WTC11 (cell line): ENCODE results near the gene NUB1. TPM values are rescaled to one million over a fixed set of nuclear protein-coding genes. Genes with fewer than 3 reads are reported as not detected.
A peak's percentile ranks its signal among the peaks of the same experiment; 100 is the strongest.

Experiments
- ATAC-seq: fragments of 200-7000 bp; cut with Tn5 transposase; 2 replicates; pipeline ENCODE4 v1.10.0; 2021; ENCODE audit warnings: mild to moderate bottlenecking, moderate library complexity
- CTCF ChIA-PET: fragments of 300-600 bp; sonication (Branson Sonifier 250); formaldehyde crosslinking; loops from one replicate; lab custom pipeline; 2021; ENCODE audit warnings: antibody characterized with exemption; lab: Charles Lee
- POLR2A ChIA-PET: fragments of 350-600 bp; sonication (Branson Sonifier 250); formaldehyde crosslinking; loops from one replicate; lab custom pipeline; 2021; ENCODE audit warnings: antibody characterized with exemption; lab: Charles Lee
- DNase-seq: peaks from one replicate; pipeline ENCODE4 v3.0.0; 2021; ENCODE audit warnings: low spot score
- H3K27ac Mint-ChIP-seq: 2 replicates; pipeline ENCODE4 v1.8.0; 2021; ENCODE audit warnings: mixed read lengths
- H3K27me3 Mint-ChIP-seq: 2 replicates; pipeline ENCODE4 v1.8.0; 2021; ENCODE audit warnings: low read depth, mild to moderate bottlenecking, moderate library complexity, mixed read lengths
- H3K36me3 Mint-ChIP-seq: 2 replicates; pipeline ENCODE4 v1.8.0; 2021; ENCODE audit warnings: mixed read lengths
- H3K4me1 Mint-ChIP-seq: 2 replicates; pipeline ENCODE4 v1.8.0; 2022; ENCODE audit warnings: mixed read lengths
- H3K4me3 Mint-ChIP-seq: 2 replicates; pipeline ENCODE4 v1.8.0; 2021; ENCODE audit warnings: mild to moderate bottlenecking, moderate library complexity, mixed read lengths
- H3K9me3 Mint-ChIP-seq: 2 replicates; pipeline ENCODE4 v1.8.0; 2021; ENCODE audit warnings: mixed read lengths
- CREB1 ChIP-seq: sonication (generic); formaldehyde crosslinking; IDR thresholded peaks from 2 replicates; pipeline ENCODE4 v1.8.0; 2023; ENCODE audit warnings: mild to moderate bottlenecking, missing genetic modification reagents
- CREM ChIP-seq: sonication (generic); formaldehyde crosslinking; IDR thresholded peaks from 2 replicates; pipeline ENCODE4 v1.8.1; 2022; ENCODE audit warnings: mild to moderate bottlenecking, missing genetic modification reagents, moderate library complexity
- E2F5 ChIP-seq: sonication (generic); formaldehyde crosslinking; IDR thresholded peaks from 2 replicates; pipeline ENCODE4 v1.8.1; 2022; ENCODE audit warnings: mild to moderate bottlenecking, moderate library complexity, missing genetic modification reagents
- ESRRA ChIP-seq: sonication (generic); formaldehyde crosslinking; IDR thresholded peaks from 2 replicates; pipeline ENCODE4 v1.8.1; 2022; ENCODE audit warnings: mild to moderate bottlenecking, missing genetic modification reagents, borderline replicate concordance
- FOXP1 ChIP-seq: sonication (generic); formaldehyde crosslinking; IDR thresholded peaks from 2 replicates; pipeline ENCODE4 v1.8.0; 2022; ENCODE audit warnings: missing genetic modification reagents, mild to moderate bottlenecking, moderate library complexity, borderline replicate concordance
- GTF2I ChIP-seq: fragments of 250-450 bp; sonication (Bioruptor Pico); conservative IDR thresholded peaks from 2 replicates; pipeline ENCODE4 v1.4.0; 2021; ENCODE audit warnings: mild to moderate bottlenecking
- HMGXB4 ChIP-seq: sonication (generic); formaldehyde crosslinking; IDR thresholded peaks from 2 replicates; pipeline ENCODE4 v1.8.1; 2023; ENCODE audit warnings: mild to moderate bottlenecking, moderate library complexity, missing genetic modification reagents
- JAZF1 ChIP-seq: fragments of 250-450 bp; sonication (Bioruptor Pico); IDR thresholded peaks from 2 replicates; pipeline ENCODE4 v1.9.0; 2021; ENCODE audit warnings: moderate library complexity, mild to moderate bottlenecking, inconsistent platforms
- MLX ChIP-seq: sonication (generic); formaldehyde crosslinking; IDR thresholded peaks from 2 replicates; pipeline ENCODE4 v1.8.1; 2023; ENCODE audit warnings: mild to moderate bottlenecking, missing genetic modification reagents, moderate library complexity
- MXD4 ChIP-seq: fragments of 250-450 bp; sonication (Bioruptor Pico); IDR thresholded peaks from 2 replicates; pipeline ENCODE4 v1.8.0; 2021; ENCODE audit warnings: mild to moderate bottlenecking, moderate library complexity, borderline replicate concordance
- MYBL2 ChIP-seq: sonication (generic); formaldehyde crosslinking; IDR thresholded peaks from 2 replicates; pipeline ENCODE4 v1.8.1; 2023; ENCODE audit warnings: mild to moderate bottlenecking, moderate library complexity, missing genetic modification reagents
- NFE2L1 ChIP-seq: sonication (generic); formaldehyde crosslinking; IDR thresholded peaks from 2 replicates; pipeline ENCODE4 v1.8.1; 2023; ENCODE audit warnings: missing genetic modification reagents
- NR2C2 ChIP-seq: sonication (generic); formaldehyde crosslinking; IDR thresholded peaks from 2 replicates; pipeline ENCODE4 v1.8.0; 2022; ENCODE audit warnings: mild to moderate bottlenecking, missing genetic modification reagents
- NR3C1 ChIP-seq: sonication (generic); formaldehyde crosslinking; conservative IDR thresholded peaks from 2 replicates; pipeline ENCODE4 v1.8.1; 2023; ENCODE audit warnings: low read depth, mild to moderate bottlenecking, missing genetic modification reagents
- OVOL2 ChIP-seq: fragments of 250-450 bp; sonication (Bioruptor Pico); IDR thresholded peaks from 2 replicates; pipeline ENCODE4 v1.9.0; 2021; ENCODE audit warnings: mild to moderate bottlenecking, borderline replicate concordance
- RELA ChIP-seq: sonication (generic); formaldehyde crosslinking; IDR thresholded peaks from 2 replicates; pipeline ENCODE4 v1.8.1; 2022; ENCODE audit warnings: missing genetic modification reagents, mild to moderate bottlenecking, borderline replicate concordance
- SOX15 ChIP-seq: fragments of 250-450 bp; sonication (Bioruptor Pico); IDR thresholded peaks from 2 replicates; pipeline ENCODE4 v1.9.0; 2021; ENCODE audit warnings: mild to moderate bottlenecking
- TEAD4 ChIP-seq: sonication (generic); formaldehyde crosslinking; IDR thresholded peaks from 2 replicates; pipeline ENCODE4 v1.8.0; 2022; ENCODE audit warnings: mild to moderate bottlenecking, missing genetic modification reagents
- ZBTB21 ChIP-seq: sonication (generic); formaldehyde crosslinking; IDR thresholded peaks from 2 replicates; pipeline ENCODE4 v1.8.1; 2023; ENCODE audit warnings: mild to moderate bottlenecking, missing genetic modification reagents, borderline replicate concordance
- ZNF416 ChIP-seq: fragments of 250-450 bp; sonication (Bioruptor Pico); IDR thresholded peaks from 2 replicates; pipeline ENCODE4 v1.9.0; 2021; ENCODE audit warnings: mild to moderate bottlenecking, inconsistent platforms
- total RNA-seq: library from RNA; stranded (reverse); gene quantifications from 3 replicates; pipeline ENCODE4 v1.2.3, GENCODE V29; 2021
- TF ChIP-seq, protein P1 (sequence below): fragments of 200-600 bp; IDR thresholded peaks from 2 replicates; pipeline ENCODE4 v1.8.0; 2022; ENCODE audit warnings: antibody characterized with exemption
- TF ChIP-seq, protein P2 (sequence below): sonication (generic); formaldehyde crosslinking; IDR thresholded peaks from 2 replicates; pipeline ENCODE4 v1.8.0; 2022; ENCODE audit warnings: mild to moderate bottlenecking, missing genetic modification reagents
- TF ChIP-seq, protein P3 (sequence below): sonication (generic); formaldehyde crosslinking; IDR thresholded peaks from 2 replicates; pipeline ENCODE4 v1.8.1; 2023; ENCODE audit warnings: mild to moderate bottlenecking, missing genetic modification reagents, moderate library complexity
- TF ChIP-seq, protein P4 (sequence below): sonication (generic); formaldehyde crosslinking; IDR thresholded peaks from 2 replicates; pipeline ENCODE4 v1.8.0; 2023; ENCODE audit warnings: missing genetic modification reagents

NUB1 gene
- total RNA-seq, 1 experiment from 2014 or later: 38.3 TPM

DNA sequence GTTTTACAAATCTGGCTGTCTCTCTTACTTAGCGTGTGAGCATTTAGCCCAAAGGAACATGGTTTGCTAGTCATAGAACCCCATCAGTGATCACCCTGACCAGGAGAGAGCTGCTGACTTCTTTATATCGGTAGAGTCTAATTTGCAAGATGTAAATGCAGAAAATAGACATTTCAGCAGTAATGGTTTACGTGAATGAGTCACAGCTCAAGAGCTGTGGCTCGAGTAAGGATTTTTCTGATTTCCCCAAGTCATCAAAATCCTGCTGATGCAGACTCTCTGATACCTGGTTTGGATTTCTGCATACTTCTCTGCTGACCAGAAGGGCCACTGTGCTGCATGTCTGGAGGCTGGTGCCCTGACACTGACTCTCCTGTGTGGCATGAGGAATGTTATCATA lies 25.7 kb downstream of the NUB1 start (continued):
- TF ChIP-seq E2F5 (no peak), ZNF416 (CRISPR knock-in tag) (no peak), CREB1 (no peak)
- TF ChIP-seq, all 79 proteins: peak for 0

DNA sequence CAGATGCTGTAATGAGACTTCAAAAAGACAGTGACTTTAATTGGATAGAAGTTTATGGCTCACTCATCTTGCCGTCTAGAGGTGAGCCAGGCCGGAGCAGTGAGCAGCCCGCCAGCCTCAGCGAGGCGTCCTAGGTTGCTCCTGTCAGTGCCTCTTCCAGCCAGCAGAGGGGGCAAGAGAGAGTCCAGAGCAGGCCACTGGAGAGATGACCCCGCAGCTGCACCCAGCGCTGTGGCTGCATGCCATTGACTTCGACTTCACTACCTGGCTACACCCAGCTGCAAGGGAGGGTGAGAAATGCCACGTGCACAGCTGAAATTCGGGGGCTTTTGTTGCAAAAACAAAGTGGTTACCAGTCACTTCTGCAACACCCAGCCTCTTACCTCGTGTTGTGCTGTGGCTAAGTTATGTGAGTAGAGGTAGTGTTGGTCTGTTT lies 26.5 kb downstream of the NUB1 start:
- DNase-seq (peak; percentile 89), ATAC-seq (peak; percentile 99)
- Mint-ChIP-seq H3K36me3 (peaks cover 18% of the 10 kb centered on the region), H3K27me3 (no peaks in the 10 kb centered on the region), H3K4me1 (peaks cover 11% of the 10 kb centered on the region), H3K9me3 (no peaks in the 10 kb centered on the region), H3K27ac (no peak overlapping the region), H3K4me3 (no peak overlapping the region)
- TF ChIP-seq E2F5: 0 out of 2 replicates have a peak, but pooled peaks have one; percentile 21
- TF ChIP-seq, protein P1, sequence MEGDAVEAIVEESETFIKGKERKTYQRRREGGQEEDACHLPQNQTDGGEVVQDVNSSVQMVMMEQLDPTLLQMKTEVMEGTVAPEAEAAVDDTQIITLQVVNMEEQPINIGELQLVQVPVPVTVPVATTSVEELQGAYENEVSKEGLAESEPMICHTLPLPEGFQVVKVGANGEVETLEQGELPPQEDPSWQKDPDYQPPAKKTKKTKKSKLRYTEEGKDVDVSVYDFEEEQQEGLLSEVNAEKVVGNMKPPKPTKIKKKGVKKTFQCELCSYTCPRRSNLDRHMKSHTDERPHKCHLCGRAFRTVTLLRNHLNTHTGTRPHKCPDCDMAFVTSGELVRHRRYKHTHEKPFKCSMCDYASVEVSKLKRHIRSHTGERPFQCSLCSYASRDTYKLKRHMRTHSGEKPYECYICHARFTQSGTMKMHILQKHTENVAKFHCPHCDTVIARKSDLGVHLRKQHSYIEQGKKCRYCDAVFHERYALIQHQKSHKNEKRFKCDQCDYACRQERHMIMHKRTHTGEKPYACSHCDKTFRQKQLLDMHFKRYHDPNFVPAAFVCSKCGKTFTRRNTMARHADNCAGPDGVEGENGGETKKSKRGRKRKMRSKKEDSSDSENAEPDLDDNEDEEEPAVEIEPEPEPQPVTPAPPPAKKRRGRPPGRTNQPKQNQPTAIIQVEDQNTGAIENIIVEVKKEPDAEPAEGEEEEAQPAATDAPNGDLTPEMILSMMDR: peak; percentile 93
- TF ChIP-seq JAZF1: no peak
- TF ChIP-seq FOXP1 (CRISPR knock-in tag): peak; percentile 27; the same call in 1 of the 2 replicates
- TF ChIP-seq, protein P2, sequence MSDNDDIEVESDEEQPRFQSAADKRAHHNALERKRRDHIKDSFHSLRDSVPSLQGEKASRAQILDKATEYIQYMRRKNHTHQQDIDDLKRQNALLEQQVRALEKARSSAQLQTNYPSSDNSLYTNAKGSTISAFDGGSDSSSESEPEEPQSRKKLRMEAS (CRISPR knock-in tag): peak; percentile 83
- 0 out of 2 replicates have a peak, but pooled peaks have one; percentile 19 for TF ChIP-seq HMGXB4 (CRISPR knock-in tag)
- ChIA-PET POLR2A (no interaction called here), CTCF (interaction anchor here (0.6 to 3.5 kb wide), 20 partner anchors 12 to 386 kb away, joined by 3 to 46 read pairs (median 5); partner anchors contain the start of genes CRYGN and RHEB)

DNA sequence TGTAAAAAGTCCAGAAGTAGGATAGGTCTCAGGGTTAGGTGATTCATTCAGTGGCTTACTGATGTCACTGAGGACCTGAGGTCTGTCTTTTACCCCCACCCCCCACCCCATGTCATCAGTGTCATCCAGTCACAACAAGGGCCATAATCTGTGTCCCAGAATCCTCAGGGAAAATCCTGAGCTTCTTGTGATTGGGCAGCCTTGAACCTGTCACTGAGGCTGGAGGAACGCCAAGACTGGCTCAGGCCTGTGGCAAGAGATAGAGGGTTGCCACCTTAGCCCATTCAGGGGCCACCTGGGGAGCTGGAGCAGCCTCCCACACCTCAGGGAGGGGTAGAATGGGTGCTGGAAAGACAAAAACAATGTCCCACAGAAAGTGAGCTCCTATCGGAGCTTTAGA lies 29.7 kb downstream of the NUB1 start:
- DNase-seq: no peak
- ChIA-PET CTCF (interaction anchor here (0.6 to 2.0 kb wide), 10 partner anchors 10 to 240 kb away, joined by 3 to 13 read pairs (median 3); no protein-coding TSS in a partner anchor), POLR2A (no interaction called here)
- Mint-ChIP-seq H3K9me3 (no peaks in the 10 kb centered on the region), H3K4me1 (peaks cover 14% of the 10 kb centered on the region), H3K36me3 (peaks cover 20% of the 10 kb centered on the region), H3K27ac (no peak overlapping the region), H3K4me3 (no peak overlapping the region), H3K27me3 (no peaks in the 10 kb centered on the region)
- no peak for TF ChIP-seq NR2C2 (CRISPR knock-in tag)
- no peak for TF ChIP-seq MLX (CRISPR knock-in tag)
- no peak for TF ChIP-seq ESRRA (CRISPR knock-in tag)
- TF ChIP-seq ZBTB21 (CRISPR knock-in tag): no peak
- TF ChIP-seq OVOL2: no peak
- TF ChIP-seq, protein P3, sequence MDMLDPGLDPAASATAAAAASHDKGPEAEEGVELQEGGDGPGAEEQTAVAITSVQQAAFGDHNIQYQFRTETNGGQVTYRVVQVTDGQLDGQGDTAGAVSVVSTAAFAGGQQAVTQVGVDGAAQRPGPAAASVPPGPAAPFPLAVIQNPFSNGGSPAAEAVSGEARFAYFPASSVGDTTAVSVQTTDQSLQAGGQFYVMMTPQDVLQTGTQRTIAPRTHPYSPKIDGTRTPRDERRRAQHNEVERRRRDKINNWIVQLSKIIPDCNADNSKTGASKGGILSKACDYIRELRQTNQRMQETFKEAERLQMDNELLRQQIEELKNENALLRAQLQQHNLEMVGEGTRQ (CRISPR knock-in tag): no peak
- no peak for TF ChIP-seq CREM (CRISPR knock-in tag)
- no peak for TF ChIP-seq NFE2L1
- TF ChIP-seq SOX15 (CRISPR knock-in tag): no peak
- no peak for TF ChIP-seq GTF2I
- TF ChIP-seq NR3C1 (CRISPR knock-in tag): no peak
- TF ChIP-seq, protein P2 (CRISPR knock-in tag): no peak
- TF ChIP-seq MYBL2: no peak
- TF ChIP-seq MXD4 (CRISPR knock-in tag): no peak
- TF ChIP-seq RELA (CRISPR knock-in tag): no peak
- TF ChIP-seq, protein P4, sequence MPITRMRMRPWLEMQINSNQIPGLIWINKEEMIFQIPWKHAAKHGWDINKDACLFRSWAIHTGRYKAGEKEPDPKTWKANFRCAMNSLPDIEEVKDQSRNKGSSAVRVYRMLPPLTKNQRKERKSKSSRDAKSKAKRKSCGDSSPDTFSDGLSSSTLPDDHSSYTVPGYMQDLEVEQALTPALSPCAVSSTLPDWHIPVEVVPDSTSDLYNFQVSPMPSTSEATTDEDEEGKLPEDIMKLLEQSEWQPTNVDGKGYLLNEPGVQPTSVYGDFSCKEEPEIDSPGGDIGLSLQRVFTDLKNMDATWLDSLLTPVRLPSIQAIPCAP (CRISPR knock-in tag): no peak
- TF ChIP-seq TEAD4 (CRISPR knock-in tag): no peak
- no peak for ATAC-seq
